HPDE6-E6E7 (cell line): ENCODE results near the gene SLC25A45.

Experiments
- DNase-seq: peaks from one replicate; pipeline ENCODE4 v3.0.0; 2011; ENCODE audit warnings: missing footprints; ENCODE audit errors: extremely low spot score

Gene SLC25A45

GRCh38 chr11:65382033-65382803 is at the start of gene SLC25A45:
Gene SLC25A45, minus strand, starts transcription at chr11:65382646. Its CDS starts 695 bp downstream, at chr11:65381951.
- DNase-seq, result peak; percentile 90

DNA sequence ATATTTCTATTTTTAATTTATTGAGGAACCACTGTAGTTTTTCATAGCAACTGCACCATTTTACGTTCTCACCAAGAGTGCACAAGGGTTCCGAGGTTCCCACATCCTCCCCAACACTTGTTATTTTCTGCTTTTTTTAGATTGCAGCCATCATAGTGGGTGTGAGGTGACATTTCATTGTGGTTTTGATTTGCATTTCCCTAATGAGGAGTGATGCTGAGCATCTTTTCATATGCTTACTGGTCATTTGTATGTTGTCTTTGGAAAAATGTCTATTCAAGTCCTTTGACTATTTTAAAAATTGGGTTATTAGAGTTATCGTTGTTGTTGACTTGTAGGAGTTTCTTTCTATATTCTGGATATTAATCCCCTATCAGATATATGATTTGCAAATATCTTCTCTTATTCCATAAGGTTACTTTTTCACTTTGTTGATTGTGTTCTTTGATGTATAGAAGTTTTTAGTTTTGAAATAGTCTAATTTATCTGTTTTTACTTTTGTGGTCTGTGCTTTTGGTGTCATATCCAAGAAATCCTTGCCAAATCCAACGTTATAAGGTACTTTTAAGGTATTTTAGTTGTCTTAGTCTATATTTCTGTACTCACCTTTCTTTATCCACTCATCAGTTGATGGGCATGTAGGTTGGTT is 49.1 kb upstream of the SLC25A45 start:
- no peak for DNase-seq

DNA sequence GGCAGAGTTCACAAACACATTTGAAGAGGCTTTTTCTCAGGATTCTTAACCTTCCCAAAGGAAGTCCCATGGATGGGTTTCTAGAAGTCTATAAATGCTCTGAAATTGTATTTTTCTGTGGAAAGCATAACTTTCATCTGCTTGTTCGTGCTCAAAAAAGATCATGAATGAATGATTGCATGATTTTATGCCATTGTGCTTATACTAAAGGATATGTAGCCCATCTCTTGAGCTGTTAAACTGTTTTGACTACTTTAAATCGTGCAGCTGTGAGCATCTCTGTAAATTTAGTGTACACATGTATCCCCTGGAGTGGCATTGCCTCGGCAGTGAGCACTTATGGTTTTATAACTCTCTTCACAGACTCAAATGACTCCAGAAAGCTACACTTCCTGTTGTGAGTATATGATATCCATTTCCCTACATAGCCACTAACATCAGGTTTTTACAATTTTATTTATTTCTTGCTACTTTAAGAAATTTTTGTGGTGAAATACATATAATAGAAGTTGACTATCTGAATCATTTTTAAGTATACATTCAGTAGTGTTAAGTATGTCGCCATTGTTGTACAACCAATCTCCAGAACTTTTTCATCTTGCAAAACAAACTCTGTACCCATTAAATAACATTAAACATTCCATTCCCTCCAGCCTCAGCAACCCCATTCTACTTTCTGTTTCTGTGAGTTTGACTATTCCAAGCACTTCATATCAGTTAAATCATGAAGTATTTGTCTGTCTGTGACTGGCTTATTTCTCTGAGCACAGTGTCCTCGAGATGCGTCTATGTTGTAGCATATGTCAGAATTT is 48.2 kb upstream of the SLC25A45 start:
- no peak for DNase-seq

- no peak for DNase-seq
Measured at GRCh38 chr11:65429724-65430405, 47.4 kb upstream of the SLC25A45 start.

- DNase-seq, result no peak
Measured at GRCh38 chr11:65429068-65429681, 46.7 kb upstream of the SLC25A45 start.

GRCh38 chr11:65428578-65429067 is 46.2 kb upstream of the SLC25A45 start:
- DNase-seq, result no peak

DNA sequence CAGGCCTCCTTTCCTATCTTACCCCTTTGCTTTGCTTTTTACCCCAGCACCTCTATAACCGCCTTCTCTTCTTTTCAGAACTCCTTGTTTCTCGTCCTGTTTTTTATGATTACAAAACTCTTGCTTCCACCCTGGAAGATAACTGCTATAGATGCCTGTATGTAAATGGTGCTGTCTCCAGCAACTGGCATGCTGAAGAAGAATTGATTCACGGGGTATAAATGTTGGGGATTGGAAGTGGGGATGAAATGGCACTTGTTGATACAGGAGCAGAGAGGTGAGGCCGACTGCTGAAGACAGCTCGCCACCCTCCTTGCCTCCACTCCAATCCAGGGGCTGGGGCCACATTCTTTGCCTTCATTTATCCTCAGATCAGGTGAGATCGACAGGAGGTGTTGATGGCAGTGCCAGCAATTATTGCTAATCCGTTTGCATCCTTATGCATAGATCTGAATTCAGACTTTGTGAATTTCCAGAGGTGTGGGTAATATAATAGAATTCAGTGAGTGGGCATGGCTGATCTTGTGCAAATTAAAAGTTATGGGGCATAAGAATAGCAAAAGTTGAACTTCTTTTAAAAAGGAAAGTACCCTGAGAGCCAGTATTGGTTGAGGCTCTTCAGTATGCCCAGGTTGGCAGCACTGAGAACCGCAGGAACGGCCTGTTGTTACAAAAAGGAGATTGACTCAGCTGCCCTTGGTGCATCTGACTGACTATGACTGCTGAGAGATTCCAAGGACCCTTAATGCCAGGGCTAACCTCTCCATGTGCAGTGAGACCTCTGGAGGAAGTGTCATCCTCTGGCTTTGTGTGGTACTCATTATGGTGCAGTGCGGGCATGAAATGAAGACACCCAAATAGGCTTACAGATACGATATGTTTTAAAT is 45.5 kb upstream of the SLC25A45 start:
- no peak for DNase-seq

GRCh38 chr11:65426839-65427690 is 44.6 kb upstream of the SLC25A45 start:
- no peak for DNase-seq

DNA sequence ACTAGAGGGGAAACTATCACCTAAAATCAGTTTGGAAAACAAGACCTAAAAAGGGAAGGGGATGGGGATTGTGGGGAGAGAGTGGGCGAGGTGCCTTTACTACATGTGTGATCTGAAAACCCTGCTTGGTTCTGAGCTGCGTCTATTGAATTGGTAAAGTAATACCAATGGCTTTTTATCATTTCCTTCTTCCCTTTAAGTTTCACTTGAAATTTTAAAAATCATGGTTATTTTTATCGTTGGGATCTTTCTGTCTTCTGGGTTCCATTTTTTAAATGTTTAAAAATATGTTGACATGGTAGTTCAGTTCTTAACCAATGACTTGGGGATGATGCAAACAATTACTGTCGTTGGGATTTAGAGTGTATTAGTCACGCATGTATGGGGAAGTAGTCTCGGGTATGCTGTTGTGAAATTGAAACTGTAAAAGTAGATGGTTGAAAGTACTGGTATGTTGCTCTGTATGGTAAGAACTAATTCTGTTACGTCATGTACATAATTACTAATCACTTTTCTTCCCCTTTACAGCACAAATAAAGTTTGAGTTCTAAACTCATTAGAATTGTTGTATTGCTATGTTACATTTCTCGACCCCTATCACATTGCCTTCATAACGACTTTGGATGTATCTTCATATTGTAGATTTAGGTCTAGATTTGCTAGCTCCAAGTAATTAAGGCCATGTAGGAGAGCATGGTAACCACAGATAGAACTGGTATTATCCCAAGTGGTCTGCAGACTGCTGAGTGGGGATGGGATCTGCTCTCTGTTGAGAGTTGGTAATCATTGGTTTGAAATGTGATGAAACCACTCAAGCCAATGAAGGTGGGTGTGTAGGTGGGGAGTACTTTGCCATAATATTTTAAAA is 43.8 kb upstream of the SLC25A45 start:
- DNase-seq, result no peak

GRCh38 chr11:65425105-65425970 is 42.9 kb upstream of the SLC25A45 start:
- no peak for DNase-seq

DNA sequence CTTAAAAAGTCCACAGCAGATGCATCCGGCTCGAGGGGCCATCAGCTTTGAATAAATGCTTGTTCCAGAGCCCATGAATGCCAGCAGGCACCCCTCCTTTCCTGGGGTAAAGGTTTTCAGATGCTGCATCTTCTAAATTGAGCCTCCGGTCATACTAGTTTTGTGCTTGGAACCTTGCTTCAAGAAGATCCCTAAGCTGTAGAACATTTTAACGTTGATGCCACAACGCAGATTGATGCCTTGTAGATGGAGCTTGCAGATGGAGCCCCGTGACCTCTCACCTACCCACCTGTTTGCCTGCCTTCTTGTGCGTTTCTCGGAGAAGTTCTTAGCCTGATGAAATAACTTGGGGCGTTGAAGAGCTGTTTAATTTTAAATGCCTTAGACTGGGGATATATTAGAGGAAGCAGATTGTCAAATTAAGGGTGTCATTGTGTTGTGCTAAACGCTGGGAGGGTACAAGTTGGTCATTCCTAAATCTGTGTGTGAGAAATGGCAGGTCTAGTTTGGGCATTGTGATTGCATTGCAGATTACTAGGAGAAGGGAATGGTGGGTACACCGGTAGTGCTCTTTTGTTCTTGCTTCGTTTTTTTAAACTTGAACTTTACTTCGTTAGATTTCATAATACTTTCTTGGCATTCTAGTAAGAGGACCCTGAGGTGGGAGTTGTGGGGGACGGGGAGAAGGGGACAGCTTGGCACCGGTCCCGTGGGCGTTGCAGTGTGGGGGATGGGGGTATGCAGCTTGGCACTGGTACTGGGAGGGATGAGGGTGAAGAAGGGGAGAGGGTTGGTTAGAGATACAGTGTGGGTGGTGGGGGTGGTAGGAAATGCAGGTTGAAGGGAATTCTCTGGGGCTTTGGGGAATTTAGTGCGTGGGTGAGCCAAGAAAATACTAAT is 42.0 kb upstream of the SLC25A45 start:
- no peak for DNase-seq

- DNase-seq, result no peak
Measured at GRCh38 chr11:65423516-65424204, 41.2 kb upstream of the SLC25A45 start.

- no peak for DNase-seq
Measured at GRCh38 chr11:65422633-65423515, 40.4 kb upstream of the SLC25A45 start, which contains the start of gene NEAT1. Gene NEAT1, plus strand, starts transcription at chr11:65422798.

DNA sequence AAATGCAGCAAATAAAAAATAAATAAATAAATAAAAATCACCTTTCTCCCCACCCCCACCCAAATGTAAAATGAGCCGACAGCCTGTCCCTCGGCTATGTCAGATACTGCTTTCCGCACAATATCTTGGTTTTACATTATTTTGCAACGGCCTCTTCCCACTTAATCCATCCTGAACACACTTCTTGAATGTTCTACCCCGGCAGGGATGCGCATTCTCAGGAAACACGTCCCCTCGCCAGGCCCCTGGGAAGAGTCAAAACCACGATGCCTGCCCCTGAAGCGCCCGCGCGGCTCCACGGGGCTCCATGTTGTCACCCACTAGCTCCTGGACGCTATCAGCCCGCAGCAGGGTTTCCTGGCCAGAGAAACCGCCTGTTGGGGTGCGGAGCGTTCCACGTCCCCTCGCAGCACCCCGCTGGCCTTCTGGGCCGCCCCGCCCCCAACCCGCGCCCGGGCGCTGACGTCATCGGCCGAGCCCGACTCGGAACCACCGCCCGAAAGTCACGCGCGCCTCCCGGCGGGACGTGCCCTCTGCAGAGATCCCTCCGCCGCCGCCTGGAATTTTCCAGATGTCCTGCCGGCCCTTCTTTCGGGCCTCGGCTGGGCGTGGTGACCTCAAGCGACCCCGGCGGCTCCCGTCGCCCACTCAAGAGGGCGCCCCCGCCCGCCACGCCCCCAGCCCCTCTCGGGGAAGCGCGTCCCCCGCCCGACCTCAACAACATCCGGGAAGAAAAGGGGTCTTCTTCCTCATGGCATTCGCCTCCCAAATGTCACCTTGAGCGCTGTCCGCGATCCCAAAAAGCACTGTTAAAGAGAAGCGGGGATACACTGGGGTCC is 39.6 kb upstream of the SLC25A45 start:
- DNase-seq, result peak; percentile 58
